H1 (cell line): ENCODE data around the gene RAB40B. TPM values are rescaled to one million over a fixed set of nuclear protein-coding genes. Genes with fewer than 3 reads are reported as not detected.

ENCODE experiments used
- NRF1 ChIP-seq: IDR thresholded peaks from 2 replicates; pipeline ENCODE4 v1.6.1; 2011; ENCODE audit warnings: mild to moderate bottlenecking, low read depth, low read length, improper control_type of control experiment
- POLR2AphosphoS5 ChIP-seq: IDR thresholded peaks from 2 replicates; pipeline ENCODE4 v1.6.1; 2011; ENCODE audit warnings: low read depth, low read length
- RAD21 ChIP-seq, 2 experiments: IDR thresholded peaks in 1 of 2; conservative IDR thresholded peaks in 1 of 2; 2 replicates each; pipeline ENCODE4 v1.6.1; 2011; ENCODE audit warnings: low read depth in 2 of 2, low read length in 2 of 2, improper control_type of control experiment in 1 of 2, inconsistent platforms in 1 of 2, mild to moderate bottlenecking in 1 of 2, moderate library complexity in 1 of 2
- RXRA ChIP-seq: IDR thresholded peaks from 2 replicates; pipeline ENCODE4 v1.6.1; 2011; ENCODE audit warnings: low read depth, mild to moderate bottlenecking, low read length, moderate library complexity; ENCODE audit not compliant: insufficient read depth
- polyA plus RNA-seq, 7 experiments: library from polyadenylated mRNA; depleted of rRNA in 3 of 7; stranded (reverse) in 5 of 7; unstranded in 2 of 7; fragments of >200 nt in 5 of 7; fragments of 200-250 nt in 2 of 7; gene quantifications; 1 replicate in 5 of 7; 2 replicates in 1 of 7; 4 replicates in 1 of 7; pipeline versions ENCODE4 v1.2.1 to v1.2.3, GENCODE V29; 2011 to 2013; ENCODE audit warnings: missing spikeins in 2 of 7, mixed read lengths in 2 of 7
- total RNA-seq: library from RNA; stranded (reverse); fragmentation: NEBNext Ultra II Directional; extraction: Animal tissue kit (Norgen Biotek cat#: 25700); gene quantifications from 2 replicates; pipeline ENCODE4 v1.2.1, GENCODE V29; 2021

The RAB40B gene
- total and polyA plus RNA-seq, 2 of the 8 experiments (the other 6 are each of a cell fraction or from before 2014, with no cell fraction given) = 3.1 to 4.6 TPM

DNA sequence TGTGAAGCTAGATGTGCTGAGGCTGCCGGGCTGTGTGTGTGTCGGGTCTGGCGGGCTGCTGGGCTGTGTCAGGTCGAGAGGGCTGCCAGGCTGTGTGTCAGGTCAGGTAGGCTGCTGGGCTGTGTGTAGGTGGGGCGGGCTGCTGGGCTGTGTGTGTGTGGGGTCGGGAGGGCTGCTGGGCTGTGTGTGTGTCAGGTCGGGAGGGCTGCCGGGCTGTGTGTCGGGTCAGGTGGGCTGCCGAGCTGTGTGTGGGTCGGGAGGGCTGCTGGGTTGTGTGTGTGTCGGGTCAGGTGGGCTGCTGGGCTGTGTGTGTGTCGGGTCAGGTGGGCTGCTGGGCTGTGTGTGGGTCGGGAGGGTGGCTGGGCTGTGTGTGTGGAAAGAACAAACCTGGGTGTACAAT is 58.9 kb downstream of the RAB40B start (continued):
- no peak for TF ChIP-seq POLR2AphosphoS5
- TF ChIP-seq NRF1 = no peak
- no peak for TF ChIP-seq RAD21 (IDR thresholded peaks at IDR 0.05 in 1 of 2, conservative IDR thresholded peaks at IDR 0.05 in 1 of 2; ENCODE audit: low read depth in 2 of 2, low read length in 2 of 2)
- no peak for TF ChIP-seq RXRA
